ENCODE measurements around the gene ZBTB21. TPM values are rescaled to one million over a fixed set of nuclear protein-coding genes. Genes with fewer than 3 reads are reported as not detected.

Gene ZBTB21
- total and polyA plus RNA-seq, 12 donors = 6.8 to 39.1 (median 12.4) TPM

DNA sequence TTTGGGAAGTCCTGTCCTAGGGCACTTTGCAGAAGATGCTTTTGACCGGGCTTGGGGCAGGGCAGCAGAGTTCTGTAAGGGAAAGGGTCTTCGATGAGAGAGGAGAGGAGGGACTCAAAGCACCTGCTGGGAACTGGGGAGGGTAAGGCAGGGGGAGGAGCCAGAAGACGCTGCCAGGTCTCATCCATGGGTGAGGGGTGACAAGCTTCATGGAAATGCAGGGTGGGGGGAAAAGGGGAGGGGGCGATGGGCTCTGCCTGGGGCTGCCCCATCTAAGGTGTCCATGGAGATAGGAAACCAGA, 35.5 kb downstream of the ZBTB21 start:
- no peak overlapping the region for H3K27ac ChIP-seq
- no peaks in the 10 kb centered on the region for H3K27me3 ChIP-seq
- H3K4me1 ChIP-seq (replicated peaks in 1 of 2) = peaks cover 9 to 11% of the 10 kb centered on the region in 2 donors
- no peaks in the 10 kb centered on the region for H3K36me3 ChIP-seq (replicated peaks in 1 of 2)
- no peaks in the 10 kb centered on the region for H3K9me3 ChIP-seq (replicated peaks in 1 of 3)
- DNase-seq = peak in 2 of 7 donors; percentile 11 to 35
- 83 to 94% (median 88%) methylated on average over 4 of the region's 4 CpGs for WGBS, 4 donors
- TF ChIP-seq POLR2A (IDR thresholded peaks at IDR 0.05) = no peak
- TF ChIP-seq, protein P1, sequence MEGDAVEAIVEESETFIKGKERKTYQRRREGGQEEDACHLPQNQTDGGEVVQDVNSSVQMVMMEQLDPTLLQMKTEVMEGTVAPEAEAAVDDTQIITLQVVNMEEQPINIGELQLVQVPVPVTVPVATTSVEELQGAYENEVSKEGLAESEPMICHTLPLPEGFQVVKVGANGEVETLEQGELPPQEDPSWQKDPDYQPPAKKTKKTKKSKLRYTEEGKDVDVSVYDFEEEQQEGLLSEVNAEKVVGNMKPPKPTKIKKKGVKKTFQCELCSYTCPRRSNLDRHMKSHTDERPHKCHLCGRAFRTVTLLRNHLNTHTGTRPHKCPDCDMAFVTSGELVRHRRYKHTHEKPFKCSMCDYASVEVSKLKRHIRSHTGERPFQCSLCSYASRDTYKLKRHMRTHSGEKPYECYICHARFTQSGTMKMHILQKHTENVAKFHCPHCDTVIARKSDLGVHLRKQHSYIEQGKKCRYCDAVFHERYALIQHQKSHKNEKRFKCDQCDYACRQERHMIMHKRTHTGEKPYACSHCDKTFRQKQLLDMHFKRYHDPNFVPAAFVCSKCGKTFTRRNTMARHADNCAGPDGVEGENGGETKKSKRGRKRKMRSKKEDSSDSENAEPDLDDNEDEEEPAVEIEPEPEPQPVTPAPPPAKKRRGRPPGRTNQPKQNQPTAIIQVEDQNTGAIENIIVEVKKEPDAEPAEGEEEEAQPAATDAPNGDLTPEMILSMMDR (IDR thresholded peaks at IDR 0.05) = no peak
- no peak overlapping the region for H3K4me3 ChIP-seq
- intact Hi-C loops (cut with DNase I) = no loop called here

DNA sequence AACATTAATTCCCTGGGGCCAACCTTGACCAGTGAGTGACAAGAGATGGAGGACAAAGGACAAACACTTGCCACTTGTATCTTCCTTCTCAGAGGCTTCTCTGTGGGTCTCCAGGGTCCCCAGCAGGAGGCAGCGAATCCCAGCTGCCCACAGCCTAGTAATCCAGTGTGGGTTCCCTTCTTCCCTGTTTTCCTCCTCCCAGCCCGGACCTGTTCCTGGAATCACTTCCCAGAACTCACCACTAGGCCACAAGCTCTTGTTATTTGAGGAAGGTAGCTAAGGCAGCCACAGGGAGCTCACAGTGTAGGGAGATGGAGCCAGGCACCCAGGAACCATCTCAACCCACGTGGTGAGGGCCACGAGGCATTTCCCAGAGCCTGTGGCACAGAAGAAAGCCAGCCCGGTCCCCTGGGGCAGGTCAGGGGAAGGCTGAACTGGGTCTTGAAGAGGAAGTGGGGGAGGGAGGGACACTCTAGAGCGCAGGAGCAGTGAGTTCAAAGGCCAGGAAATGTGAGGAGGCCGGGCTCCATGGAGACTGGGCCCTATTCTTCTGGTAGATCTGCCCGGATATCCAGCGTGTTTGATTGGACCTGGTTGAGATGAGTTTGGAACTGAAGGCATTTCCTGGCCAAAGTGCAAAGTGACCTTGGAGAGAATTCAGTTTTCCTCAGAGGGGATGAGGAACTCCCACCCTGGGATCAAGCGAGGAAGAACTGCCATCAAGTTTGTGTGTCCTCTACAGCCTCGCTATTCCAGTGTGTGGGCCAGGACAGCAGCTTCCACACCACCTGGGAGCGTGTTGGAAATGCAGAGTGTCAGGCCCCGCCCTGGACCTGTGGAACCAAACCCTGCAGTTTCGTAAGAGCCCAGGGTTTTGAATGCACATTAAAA, 36.1 kb downstream of the ZBTB21 start:
- peak in 4 of 7 donors; percentile 24 to 72 (median 52) for DNase-seq
- peak overlapping the region in 1 of 5 donors; percentile 11 for H3K27ac ChIP-seq
- no peak overlapping the region for H3K4me3 ChIP-seq
- 70 to 76% (median 73%) methylated on average over 14 of the region's 14 CpGs for WGBS, 4 donors
- H3K27me3 ChIP-seq = no peaks in the 10 kb centered on the region
- H3K9me3 ChIP-seq (replicated peaks in 1 of 3) = no peaks in the 10 kb centered on the region
- TF ChIP-seq, protein P1 (IDR thresholded peaks at IDR 0.05) = no peak
- no peak for TF ChIP-seq POLR2A (IDR thresholded peaks at IDR 0.05)
- intact Hi-C loops (cut with DNase I) = no loop called here
- H3K4me1 ChIP-seq (replicated peaks in 1 of 2) = peaks cover 9 to 11% of the 10 kb centered on the region in 2 donors
- H3K36me3 ChIP-seq (replicated peaks in 1 of 2) = no peaks in the 10 kb centered on the region

DNA sequence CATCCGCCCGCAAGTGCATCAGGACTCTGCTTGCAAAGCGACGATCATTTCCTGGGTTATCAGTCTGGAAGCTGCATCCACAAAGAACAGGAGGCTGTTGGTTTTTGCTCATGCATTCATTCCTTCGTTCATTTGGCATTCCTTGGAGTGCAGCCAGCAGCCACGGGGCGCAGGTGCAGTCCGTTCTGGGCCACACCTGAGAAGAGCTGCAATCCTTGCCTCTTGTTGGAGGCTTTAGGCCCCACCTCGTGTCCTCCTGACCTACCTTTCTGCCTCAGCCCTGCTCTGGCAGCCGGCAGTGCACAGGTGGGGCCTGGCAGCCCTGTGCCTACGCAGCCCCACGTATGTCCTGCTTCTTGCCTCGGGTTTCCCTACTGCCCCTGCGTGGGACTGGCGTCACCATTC, 36.7 kb downstream of the ZBTB21 start:
- H3K27ac ChIP-seq = no peak overlapping the region
- TF ChIP-seq, protein P1 (IDR thresholded peaks at IDR 0.05) = no peak
- no peak for TF ChIP-seq POLR2A (IDR thresholded peaks at IDR 0.05)
- H3K9me3 ChIP-seq (replicated peaks in 1 of 3) = no peaks in the 10 kb centered on the region
- intact Hi-C loops (cut with DNase I) = no loop called here
- no peaks in the 10 kb centered on the region for H3K36me3 ChIP-seq (replicated peaks in 1 of 2)
- WGBS, 4 donors = 91 to 97% (median 93%) methylated on average over 12 to 15 of the region's 15 CpGs
- peak in 2 of 7 donors; percentile 16 to 31 for DNase-seq
- peaks cover 9 to 11% of the 10 kb centered on the region in 2 donors for H3K4me1 ChIP-seq (replicated peaks in 1 of 2)
- no peak overlapping the region for H3K4me3 ChIP-seq
- H3K27me3 ChIP-seq = no peaks in the 10 kb centered on the region

DNA sequence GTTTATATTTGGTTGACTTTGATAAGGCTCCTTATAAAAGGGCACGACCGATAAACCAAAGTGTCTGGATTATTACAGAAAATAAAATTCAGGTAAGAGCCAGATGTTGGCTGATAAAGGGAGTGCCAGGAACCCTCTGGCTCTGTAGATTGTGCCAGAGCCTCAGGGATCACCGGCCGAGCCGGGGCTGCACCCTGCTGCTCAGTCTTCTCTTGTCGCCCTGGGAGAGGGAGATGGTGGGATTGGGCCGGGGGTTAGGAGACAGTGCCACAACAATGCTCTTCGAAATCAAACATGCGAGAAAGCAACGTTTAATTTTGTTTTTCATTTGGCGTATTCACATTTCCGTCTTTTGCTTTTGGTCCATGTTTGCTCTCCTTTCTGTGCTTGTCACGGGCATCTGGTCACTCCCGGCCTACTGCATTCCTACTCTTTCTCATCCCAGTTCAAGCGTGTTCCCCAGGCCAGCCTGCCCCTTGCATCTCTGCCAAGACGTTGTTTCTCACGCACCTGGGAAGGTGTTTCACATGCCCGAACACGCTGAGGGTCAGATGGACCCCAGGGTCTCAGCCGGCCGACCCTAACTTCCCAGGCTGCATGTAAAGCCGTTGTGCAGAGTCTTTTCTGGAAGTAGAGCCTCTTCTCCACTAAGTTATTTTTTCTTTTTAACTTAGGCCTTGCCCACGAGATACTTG, 37.5 kb downstream of the ZBTB21 start:
- no peak overlapping the region for H3K27ac ChIP-seq
- H3K4me1 ChIP-seq (replicated peaks in 1 of 2) = peaks cover 9 to 11% of the 10 kb centered on the region in 2 donors
- DNase-seq = peak in 1 of 7 donors; percentile 41
- TF ChIP-seq POLR2A (IDR thresholded peaks at IDR 0.05) = no peak
- TF ChIP-seq, protein P1 (IDR thresholded peaks at IDR 0.05) = no peak
- intact Hi-C loops (cut with DNase I) = no loop called here
- H3K4me3 ChIP-seq = no peak overlapping the region
- no peaks in the 10 kb centered on the region for H3K9me3 ChIP-seq (replicated peaks in 1 of 3)
- H3K27me3 ChIP-seq = no peaks in the 10 kb centered on the region
- WGBS, 4 donors = 91 to 95% (median 93%) methylated on average over 23 of the region's 23 CpGs
- no peaks in the 10 kb centered on the region for H3K36me3 ChIP-seq (replicated peaks in 1 of 2)

Measured in adrenal gland (tissue), 12 donors.